Peyer's patch (tissue), 4 donors: ENCODE data around the gene SLC6A7.

ENCODE experiments used
- CTCF ChIP-seq, 6 experiments: fragments of 450-650 bp in 4 of 6; fragments of 200-600 bp in 2 of 6; sonication (generic) in 1 of 6; IDR thresholded peaks; one replicate each; pipeline ENCODE4 v1.5.1; 2017 to 2019; ENCODE audit warnings: antibody characterized with exemption in 6 of 6, mild to moderate bottlenecking in 3 of 6, moderate library complexity in 1 of 6
- POLR2A ChIP-seq, 2 donors: fragments of 450-650 bp; IDR thresholded peaks; one replicate each; pipeline ENCODE4 v1.5.1; 2017; ENCODE audit warnings: antibody characterized with exemption in 2 of 2, mild to moderate bottlenecking in 2 of 2, moderate library complexity in 2 of 2

GRCh38 chr5:150156540-150156939 lies 33.3 kb upstream of the SLC6A7 start:
- TF ChIP-seq POLR2A (IDR thresholded peaks at IDR 0.05): no peak
- TF ChIP-seq CTCF (IDR thresholded peaks at IDR 0.05): no peak
